GM19035 (cell line): Measurements from ENCODE around the gene SIVA1.
"Not testable (repeated sequence)": the region's sequence is repeated elsewhere in the genome, so short reads cannot be mapped to it uniquely, and the experiment has no call there.

ENCODE experiments used
- ATAC-seq: cut with Tn5 transposase; IDR thresholded peaks from one replicate; pipeline ENCODE4 v1.9.1; 2021; ENCODE audit not compliant: unreplicated experiment

SIVA1 gene

GRCh38 chr14:104750753-104751057 is 2.2 kb upstream of the SIVA1 start:
- not testable (repeated sequence) for ATAC-seq

GRCh38 chr14:104751539-104752422 is 1.2 kb upstream of the SIVA1 start:
- no peak for ATAC-seq

GRCh38 chr14:104752423-104752734 is 568 bp upstream of the SIVA1 start:
- peak; percentile 1 for ATAC-seq

- no peak for ATAC-seq
Measured at GRCh38 chr14:104753528-104754212, 723 bp downstream of the SIVA1 start.

- ATAC-seq = no peak
Measured at GRCh38 chr14:104754213-104754851, 1.4 kb downstream of the SIVA1 start.

GRCh38 chr14:104755621-104756020 is 2.7 kb downstream of the SIVA1 start:
- ATAC-seq = no peak

GRCh38 chr14:104756477-104757237 is 3.7 kb downstream of the SIVA1 start:
- ATAC-seq = no peak

- no peak for ATAC-seq
Measured at GRCh38 chr14:104757238-104757585, 4.3 kb downstream of the SIVA1 start.

GRCh38 chr14:104757681-104758392 is 4.9 kb downstream of the SIVA1 start:
- no peak for ATAC-seq

- no peak for ATAC-seq
Measured at GRCh38 chr14:104758981-104759969, 6.3 kb downstream of the SIVA1 start.

GRCh38 chr14:104765517-104765916 is 12.6 kb downstream of the SIVA1 start:
- ATAC-seq = no peak

GRCh38 chr14:104766256-104766862 is 13.4 kb downstream of the SIVA1 start:
- no peak for ATAC-seq

- no peak for ATAC-seq
Measured at GRCh38 chr14:104766863-104767633, 14.1 kb downstream of the SIVA1 start.

GRCh38 chr14:104767634-104767918 is 14.6 kb downstream of the SIVA1 start:
- ATAC-seq = no peak

- peak; percentile 77 for ATAC-seq
Measured at GRCh38 chr14:104768437-104769323, 15.7 kb downstream of the SIVA1 start.

- no peak for ATAC-seq
Measured at GRCh38 chr14:104769324-104770071, 16.6 kb downstream of the SIVA1 start.

- ATAC-seq = no peak
Measured at GRCh38 chr14:104770072-104770579, 17.2 kb downstream of the SIVA1 start.
